GM12875 (cell line): ENCODE results near the gene TPRA1.

Source experiments
- H3K4me3 ChIP-seq: one replicate; pipeline ENCODE4 v1.5.1; 2011; ENCODE audit warnings: low read depth, low read length, control low read depth
- CTCF ChIP-seq: IDR thresholded peaks from 2 replicates; pipeline ENCODE4 v1.5.1; 2011; ENCODE audit warnings: low read depth, mild to moderate bottlenecking, control low read depth, inconsistent platforms, low read length, moderate library complexity, borderline replicate concordance; ENCODE audit not compliant: insufficient read depth

The TPRA1 gene

GRCh38 chr3:127572186-127572585 lies 18.3 kb downstream of the TPRA1 start:
- H3K4me3 ChIP-seq, result no peak overlapping the region
- TF ChIP-seq CTCF, result no peak

- no peak for TF ChIP-seq CTCF
Observed at GRCh38 chr3:127570520-127570919, 20.0 kb downstream of the TPRA1 start.

GRCh38 chr3:127569160-127569559 lies 21.4 kb downstream of the TPRA1 start:
- no peak for TF ChIP-seq CTCF
- no peak overlapping the region for H3K4me3 ChIP-seq

More at GRCh38 chr3:127570520-127570919, 20.0 kb downstream of the TPRA1 start:
- no peak overlapping the region for H3K4me3 ChIP-seq

GRCh38 chr3:127568586-127568985 lies 21.9 kb downstream of the TPRA1 start:
- H3K4me3 ChIP-seq, result no peak overlapping the region
- no peak for TF ChIP-seq CTCF

- TF ChIP-seq CTCF, result no peak
- H3K4me3 ChIP-seq, result no peak overlapping the region
Observed at GRCh38 chr3:127566833-127567232, 23.7 kb downstream of the TPRA1 start.

GRCh38 chr3:127565711-127566110 lies 24.8 kb downstream of the TPRA1 start:
- no peak for TF ChIP-seq CTCF
- no peak overlapping the region for H3K4me3 ChIP-seq

- H3K4me3 ChIP-seq, result no peak overlapping the region
- TF ChIP-seq CTCF, result no peak
Observed at GRCh38 chr3:127560051-127560787, 30.3 kb downstream of the TPRA1 start.
